Placental pericyte (primary cell): ENCODE results near the gene MYB. TPM values are rescaled to one million over a fixed set of nuclear protein-coding genes. Genes with fewer than 3 reads are reported as not detected.

Experiments
- small RNA-seq: library from RNA; depleted of rRNA; stranded (forward); fragments of <200 nt; gene quantifications from one replicate; pipeline ENCODE3, GENCODE V24; 2012; ENCODE audit warnings: low replicate concordance
- total RNA-seq: library from RNA; depleted of rRNA; stranded (reverse); fragments of >200 nt; gene quantifications from 2 replicates; pipeline ENCODE4 v1.2.3, GENCODE V29; 2012

Gene MYB
- total RNA-seq, result 0.43 TPM in 1 of 2 replicates, not detected in the other

GRCh38 chr6:135180542-135181332, at the start of gene MYB:
MYB (plus strand) TSS chr6:135181308; CDS start chr6:135181514, 206 bp downstream.

Small RNA genes within 50 kb of the gene (small RNA-seq; reads per million reads assigned to genes)
- not detected for gene MIR548A2

Other genes starting within 250 kb of the MYB start
- 0.22 and 0.72 TPM in 2 replicates for gene ALDH8A1, start 231.2 kb upstream of the MYB start, total RNA-seq
- gene HBS1L, start 126.5 kb upstream of the MYB start, total RNA-seq, result 75.5 and 124 TPM in 2 replicates